ENCODE data around the gene CCDC60. TPM values are rescaled to one million over a fixed set of nuclear protein-coding genes. Genes with fewer than 3 reads are reported as not detected.
"Not testable (repeated sequence)": the region's sequence is repeated elsewhere in the genome, so short reads cannot be mapped to it uniquely, and the experiment has no call there.

CCDC60 gene
- total RNA-seq, 1 donor from 2014 or later = not detected

GRCh38 chr12:119338593-119339363 is 4.2 kb downstream of the CCDC60 start:
- no peak for DNase-seq (ENCODE audit: low read depth)

DNA sequence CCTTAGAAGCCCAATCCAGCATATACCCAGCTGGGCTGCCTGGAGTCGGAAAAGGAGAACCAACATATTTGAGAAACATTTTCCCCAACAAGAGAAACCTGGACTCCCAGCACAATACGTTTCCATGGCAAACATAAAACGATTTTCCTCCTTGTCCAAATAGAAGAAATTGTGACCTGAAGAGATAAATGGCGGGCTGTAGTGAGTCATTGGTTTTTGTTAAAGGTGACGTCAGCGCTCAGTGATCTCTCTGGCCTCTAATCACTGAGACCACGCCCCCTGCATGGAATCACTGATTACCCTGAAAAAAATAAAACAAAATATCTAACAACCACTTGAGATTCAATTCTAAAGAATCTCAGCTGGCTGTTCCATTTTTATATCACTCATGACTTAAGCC is 6.0 kb downstream of the CCDC60 start:
- DNase-seq (ENCODE audit: low read depth) = no peak

GRCh38 chr12:119341020-119341419 is 6.5 kb downstream of the CCDC60 start:
- no peak for DNase-seq (ENCODE audit: low read depth)

DNA sequence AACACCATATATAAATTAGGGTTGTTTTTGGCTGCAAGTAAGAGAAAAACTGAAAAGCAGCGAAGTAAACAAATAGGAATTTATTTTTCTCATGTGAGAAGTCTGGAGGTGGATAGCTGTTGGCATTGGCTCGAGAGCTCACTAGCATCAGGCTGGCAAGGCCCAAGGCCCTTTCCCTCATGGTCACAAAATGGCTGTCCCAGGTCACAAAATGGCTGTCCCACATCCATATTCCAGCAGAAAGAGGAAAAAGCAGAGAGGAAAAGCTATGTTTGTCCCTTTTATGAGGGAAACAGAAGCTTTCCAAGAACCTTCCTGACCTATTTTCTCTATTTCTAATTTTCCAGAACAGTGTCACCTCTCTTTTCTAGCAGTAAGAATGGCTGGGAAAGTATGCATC is 7.5 kb downstream of the CCDC60 start:
- DNase-seq (ENCODE audit: low read depth) = no peak

DNA sequence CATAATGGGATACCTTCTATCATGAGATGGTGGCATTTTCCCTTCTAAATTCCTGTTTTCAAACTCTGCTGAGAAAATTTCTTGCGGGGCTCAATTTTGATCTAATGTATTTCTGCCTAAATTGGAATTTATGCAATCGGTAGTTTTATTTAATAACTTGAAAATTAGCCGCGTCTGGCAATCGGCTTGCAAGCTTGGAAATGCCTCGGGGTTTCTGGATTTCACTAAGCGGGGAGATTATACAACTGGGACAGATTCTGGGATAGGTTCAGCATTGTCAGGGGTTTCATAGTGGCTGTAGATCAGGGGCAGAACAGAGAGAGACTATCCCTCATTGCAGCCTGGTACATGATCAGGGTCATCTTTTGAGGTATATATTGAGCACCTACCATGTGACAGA is 8.6 kb downstream of the CCDC60 start:
- no peak for DNase-seq (ENCODE audit: low read depth)

DNA sequence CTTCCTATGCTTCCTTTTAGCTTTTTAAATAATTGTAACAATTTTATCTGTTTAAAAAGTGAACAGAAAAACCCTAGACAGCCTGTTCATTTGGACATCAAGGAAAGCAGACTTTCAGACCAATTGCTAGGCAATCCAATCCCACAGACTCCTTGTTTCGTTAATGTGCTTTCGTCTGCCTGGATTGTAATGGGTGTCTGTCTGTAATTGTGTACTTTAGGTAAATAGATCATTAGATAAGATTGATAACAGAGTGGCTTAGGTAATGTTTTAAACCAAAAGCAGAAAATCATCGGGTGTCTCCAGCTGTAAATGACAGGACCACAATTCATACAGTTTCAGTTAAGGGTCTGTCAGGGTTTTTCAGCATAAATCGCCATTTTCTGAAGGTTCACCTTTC is 19.6 kb downstream of the CCDC60 start:
- DNase-seq (ENCODE audit: low read depth) = no peak

- DNase-seq (ENCODE audit: low read depth) = not testable (repeated sequence)
Observed at GRCh38 chr12:119360366-119360765, 25.8 kb downstream of the CCDC60 start.

- no peak for DNase-seq (ENCODE audit: low read depth)
Observed at GRCh38 chr12:119363037-119363436, 28.5 kb downstream of the CCDC60 start.

- no peak for DNase-seq (ENCODE audit: low read depth)
Observed at GRCh38 chr12:119363490-119363889, 29.0 kb downstream of the CCDC60 start.

DNA sequence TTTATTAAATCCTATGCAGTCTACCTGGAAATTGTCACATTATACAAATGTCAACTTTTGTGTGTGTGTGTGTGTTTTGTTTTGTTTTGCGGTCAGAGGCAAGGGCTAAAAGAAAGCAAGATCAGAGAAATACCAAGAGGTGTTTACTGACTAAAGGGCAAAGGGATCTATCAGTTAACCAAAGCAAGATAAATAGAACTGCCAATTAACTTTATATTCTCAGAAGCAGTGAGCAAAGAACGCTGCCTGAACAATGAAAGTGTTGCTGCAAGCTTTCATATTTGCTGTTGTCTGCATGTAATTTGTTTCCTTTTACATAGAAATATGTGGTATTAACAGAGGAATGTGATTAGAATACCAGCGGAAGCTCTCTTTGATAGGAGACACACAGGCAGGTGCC is 30.9 kb downstream of the CCDC60 start:
- DNase-seq (ENCODE audit: low read depth) = no peak

- DNase-seq (ENCODE audit: low read depth) = no peak
Observed at GRCh38 chr12:119366007-119366406, 31.5 kb downstream of the CCDC60 start.

DNA sequence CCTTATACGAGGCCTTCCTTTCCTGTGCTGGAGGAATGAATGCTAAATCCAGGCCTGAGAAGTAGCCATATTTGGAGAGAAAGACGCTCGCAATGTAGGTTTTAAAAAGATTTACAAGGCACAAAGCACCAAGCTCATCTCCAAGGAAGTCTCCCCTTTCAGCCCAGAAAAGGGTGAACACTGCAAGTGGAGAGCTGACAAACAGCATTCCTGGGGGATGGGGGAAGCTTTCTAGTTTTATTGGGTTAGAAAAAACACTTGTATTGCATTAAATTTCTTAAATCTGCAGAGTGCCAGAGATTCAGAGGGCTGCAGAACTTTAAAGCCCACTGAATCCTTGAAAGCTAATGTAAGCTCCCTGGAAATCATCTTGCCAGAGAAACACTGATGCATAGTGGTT is 34.6 kb downstream of the CCDC60 start:
- DNase-seq (ENCODE audit: low read depth) = no peak

DNA sequence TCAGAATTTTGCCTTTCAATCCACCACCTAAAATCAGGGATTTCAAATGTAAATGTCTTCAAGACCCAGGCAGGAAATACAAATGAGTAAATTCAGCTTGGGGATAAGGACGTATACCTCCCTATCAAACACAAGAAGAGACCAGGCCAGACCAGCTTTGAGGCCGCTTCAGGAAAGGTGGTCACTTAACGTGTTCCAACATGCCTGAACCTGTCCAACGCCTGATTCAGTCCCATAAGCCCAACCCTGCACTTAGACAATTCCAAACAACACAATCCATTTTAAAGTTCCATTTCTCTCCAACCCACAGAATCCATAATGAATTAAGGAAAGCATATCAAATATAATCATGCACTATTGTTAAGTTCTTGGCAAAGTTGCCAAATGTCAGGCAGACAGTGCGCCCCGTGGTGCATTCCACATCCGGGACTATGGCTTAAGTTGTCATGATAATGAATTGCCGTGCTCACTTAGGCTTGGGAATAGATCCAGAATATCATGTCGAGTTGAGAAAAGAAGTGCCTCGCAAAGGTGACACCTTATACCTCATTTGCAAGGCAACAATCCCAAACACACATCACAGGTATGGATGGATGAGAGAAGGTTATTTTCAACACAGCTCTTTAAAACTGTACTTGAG is 35.5 kb downstream of the CCDC60 start:
- DNase-seq (ENCODE audit: low read depth) = no peak

- DNase-seq (ENCODE audit: low read depth) = no peak
Observed at GRCh38 chr12:119372540-119372939, 38.0 kb downstream of the CCDC60 start.

DNA sequence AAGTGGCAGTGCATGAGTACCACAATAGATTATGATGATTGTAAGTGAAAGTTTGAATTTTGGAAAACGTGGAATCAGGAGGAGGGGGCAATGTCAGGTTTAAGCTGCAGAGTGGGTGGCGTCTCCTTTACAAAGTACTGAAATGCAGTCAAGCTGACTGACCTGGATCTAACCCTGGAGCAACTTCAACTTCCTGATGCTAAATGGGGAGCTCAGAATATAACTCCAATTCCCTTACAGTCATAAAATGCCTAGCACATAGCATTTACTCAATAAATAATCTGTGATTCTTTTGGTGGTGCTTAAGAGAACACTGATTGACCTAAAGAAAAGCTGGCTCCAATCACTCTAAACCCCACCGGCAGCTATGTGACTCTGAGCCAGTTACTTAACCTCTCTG is 38.5 kb downstream of the CCDC60 start:
- no peak for DNase-seq (ENCODE audit: low read depth)

DNA sequence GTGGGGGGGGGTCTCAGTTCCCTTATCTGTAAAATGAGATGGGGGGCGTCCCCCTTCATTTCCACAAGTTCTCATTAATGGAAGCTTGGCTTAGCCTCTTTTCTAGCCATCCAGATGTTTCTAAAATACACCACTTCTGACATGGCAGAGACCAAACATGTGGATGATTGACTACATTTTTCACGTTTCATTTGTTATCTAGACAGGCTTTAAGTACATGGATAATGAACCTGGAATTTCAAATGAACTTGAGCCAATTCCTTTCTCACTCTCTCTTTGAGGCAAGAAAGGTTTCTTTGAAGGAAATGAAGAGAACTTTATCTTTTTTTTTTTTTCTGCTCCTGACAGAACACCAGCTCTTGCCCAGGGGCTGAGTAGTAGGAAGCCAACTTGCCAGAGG is 39.1 kb downstream of the CCDC60 start:
- DNase-seq (ENCODE audit: low read depth) = no peak

GRCh38 chr12:119374635-119375034 is 40.1 kb downstream of the CCDC60 start:
- no peak for DNase-seq (ENCODE audit: low read depth)

- no peak for DNase-seq (ENCODE audit: low read depth)
Observed at GRCh38 chr12:119375075-119375882, 40.8 kb downstream of the CCDC60 start.

- no peak for DNase-seq (ENCODE audit: low read depth)
Observed at GRCh38 chr12:119375883-119376190, 41.3 kb downstream of the CCDC60 start.

DNA sequence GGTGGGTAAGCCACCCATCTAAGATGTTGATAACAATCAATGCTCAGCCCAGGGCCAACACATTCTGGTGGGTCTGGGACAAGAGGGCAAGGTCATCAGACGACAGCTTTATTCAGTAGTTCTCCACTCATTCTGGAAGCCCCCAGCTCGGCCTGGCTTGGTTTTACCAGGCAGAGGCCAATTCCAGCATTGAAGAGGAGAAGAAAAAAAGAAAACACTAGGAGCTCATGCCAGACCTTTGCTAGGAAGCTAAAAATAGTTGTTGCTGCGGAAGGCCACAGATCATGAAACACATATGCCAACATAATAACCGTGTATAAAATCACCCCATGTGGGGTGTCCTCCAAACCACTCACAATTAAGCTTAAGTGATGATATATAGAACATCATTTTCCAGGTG is 44.4 kb downstream of the CCDC60 start:
- DNase-seq (ENCODE audit: low read depth) = no peak

DNA sequence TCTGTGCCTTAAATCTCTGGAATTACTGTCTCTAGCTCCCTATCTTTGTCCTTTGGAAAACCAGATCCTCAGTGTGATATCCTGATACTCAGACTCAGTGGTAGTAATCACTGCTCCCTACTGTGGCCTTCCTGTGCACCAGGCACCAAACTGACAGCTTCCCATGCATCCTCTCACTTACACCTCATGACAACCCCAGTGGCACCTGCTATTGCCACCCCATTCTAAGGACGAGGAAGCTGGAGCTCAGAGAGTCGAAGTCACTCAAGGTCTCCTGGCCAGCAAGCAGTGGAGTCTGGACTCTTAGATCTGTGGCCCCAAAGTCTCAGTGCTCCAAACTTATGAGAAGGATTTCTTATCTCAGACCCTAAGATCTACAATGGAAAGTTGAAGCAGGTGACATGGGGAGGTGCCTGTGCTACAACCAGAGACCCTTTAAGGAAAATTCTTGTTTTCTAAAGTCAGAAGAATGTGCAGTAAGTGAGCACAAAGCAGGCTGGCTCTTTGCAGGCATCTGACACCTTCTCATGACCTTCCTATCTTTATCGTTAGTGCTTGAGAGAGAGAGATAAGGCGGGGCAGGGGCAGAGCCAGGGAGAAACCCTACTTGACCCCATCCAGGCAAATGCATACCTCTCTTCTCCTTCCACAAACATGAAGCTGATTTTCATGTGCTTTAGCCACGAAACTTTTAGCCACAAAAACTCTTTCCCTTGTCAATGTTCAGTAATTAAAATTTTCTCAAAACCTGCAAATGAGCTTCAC is 47.1 kb downstream of the CCDC60 start:
- DNase-seq (ENCODE audit: low read depth) = no peak

- no peak for DNase-seq (ENCODE audit: low read depth)
Observed at GRCh38 chr12:119383206-119383605, 48.7 kb downstream of the CCDC60 start.

Data from renal cortical epithelial cell (primary cell).